OCI-LY3 (cell line): ENCODE measurements around the gene KRTAP10-4.

Experiments
- CTCF ChIP-seq: fragments of 200-600, 300-600 bp; sonication (generic); IDR thresholded peaks from 2 replicates; pipeline ENCODE4 v1.5.1; 2014; ENCODE audit warnings: antibody characterized with exemption, low read length, low read depth
- EZH2phosphoT487 ChIP-seq: fragments of 200-600 bp; shearing (Covaris generic); IDR thresholded peaks from 2 replicates; pipeline ENCODE4 v1.6.1; 2018; ENCODE audit warnings: antibody characterized with exemption, mixed run types, low read depth

GRCh38 chr21:44583089-44583799, 9.7 kb downstream of the KRTAP10-4 start:
- TF ChIP-seq CTCF = no peak
- TF ChIP-seq EZH2phosphoT487 = no peak
